Ramos (cell line): ENCODE results near the gene PMP22.
"Not testable (repeated sequence)": the region's sequence is repeated elsewhere in the genome, so short reads cannot be mapped to it uniquely, and the experiment has no call there.

Experiments used
- in situ Hi-C: fragments of 300-500 bp; cut with MboI; formaldehyde crosslinking; loops from one replicate; pipeline ENCODE4 v1.14.3; 2022; ENCODE audit warnings: low sequenced_read_pairs; ENCODE audit not compliant: unreplicated experiment

PMP22 gene

DNA sequence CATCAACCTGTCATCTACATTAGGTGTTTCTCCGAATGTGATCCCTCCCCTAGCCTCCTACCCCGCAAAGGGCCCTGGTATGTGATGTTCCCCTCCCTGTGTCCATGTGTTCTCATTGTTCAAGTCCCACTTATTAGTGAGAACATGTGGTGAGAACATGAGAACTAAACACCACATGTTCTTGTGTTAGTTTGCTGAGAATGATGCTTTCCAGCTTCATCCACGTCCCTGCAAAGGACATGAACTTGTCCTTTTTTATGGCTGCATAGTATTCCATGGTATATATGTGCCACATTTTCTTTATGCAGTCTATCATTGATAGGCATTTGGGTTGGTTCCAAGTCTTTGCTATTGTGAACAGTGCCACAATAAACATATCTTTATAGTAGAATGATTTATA, 43.3 kb downstream of the PMP22 start:
- in situ Hi-C loops: not testable (repeated sequence)

DNA sequence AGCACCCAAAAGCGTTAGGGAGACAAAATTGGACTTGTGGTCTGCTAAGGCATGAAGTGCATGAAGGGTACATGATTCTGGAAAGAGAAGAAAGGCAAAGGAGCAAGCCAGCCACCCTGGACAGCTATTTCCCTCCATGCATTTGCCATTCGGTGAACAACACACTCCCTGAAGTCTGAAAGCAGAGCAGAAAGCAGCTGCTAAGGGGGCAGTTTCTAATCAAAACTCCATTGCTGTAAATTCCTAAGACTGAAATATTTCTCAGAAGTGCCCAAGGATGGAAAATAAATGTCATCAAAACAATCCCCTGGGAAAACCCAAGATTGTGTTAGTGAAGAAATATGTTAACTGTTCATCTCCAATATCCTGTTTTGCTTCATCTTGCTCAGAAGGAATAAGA, 44.3 kb downstream of the PMP22 start:
- in situ Hi-C loops: no loop called here

DNA sequence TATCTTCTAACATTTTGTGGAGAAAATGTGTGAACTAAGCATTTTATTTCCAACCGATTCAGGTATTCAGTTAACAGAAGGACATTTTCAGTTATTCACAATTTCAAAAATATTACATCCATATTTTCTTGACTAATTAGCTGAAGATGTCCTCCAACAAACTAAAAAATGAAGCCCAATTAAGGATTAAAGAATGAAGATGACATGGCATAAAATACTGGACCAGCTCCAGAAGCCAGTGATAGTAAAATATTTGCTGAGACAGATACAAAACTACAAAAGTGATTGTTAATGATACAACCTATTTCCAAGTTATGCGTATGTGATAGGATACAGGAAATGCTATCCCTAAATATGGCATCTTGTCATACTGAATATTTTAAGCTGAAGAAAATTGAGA, 48.6 kb downstream of the PMP22 start:
- in situ Hi-C loops: no loop called here

DNA sequence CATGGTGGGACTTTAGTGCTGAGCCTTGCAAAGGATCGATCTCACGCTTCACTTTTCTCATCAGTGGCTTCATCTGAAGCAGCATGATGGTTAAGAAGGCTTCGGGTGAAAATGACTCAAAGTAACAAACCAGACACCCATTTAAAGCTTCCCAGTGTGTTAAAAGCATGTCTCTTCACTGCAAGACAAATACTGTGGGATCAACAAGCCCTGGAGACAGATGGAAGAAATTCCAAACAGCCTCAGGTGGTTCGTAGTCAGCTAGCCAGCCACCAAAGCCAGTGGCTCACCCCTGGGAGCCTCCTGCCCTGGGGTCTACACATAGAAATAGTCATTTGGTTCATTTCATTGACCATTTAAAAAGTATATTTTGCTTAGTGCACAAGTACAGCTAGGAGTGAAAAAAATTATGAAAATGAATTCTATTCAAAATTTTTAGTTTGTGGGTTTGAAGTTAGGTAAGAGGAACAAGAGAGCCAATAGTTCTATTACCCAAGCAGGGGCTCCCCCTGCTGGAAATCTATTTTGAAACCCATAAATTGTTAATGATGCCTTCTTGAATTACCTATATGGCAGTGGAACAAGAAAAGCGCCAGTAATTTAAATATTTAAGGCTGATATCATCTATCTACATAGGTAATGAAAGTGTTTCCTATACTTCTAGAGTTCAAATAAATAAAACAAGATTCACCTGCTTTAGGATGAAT, 51.6 kb downstream of the PMP22 start:
- in situ Hi-C loops: no loop called here

DNA sequence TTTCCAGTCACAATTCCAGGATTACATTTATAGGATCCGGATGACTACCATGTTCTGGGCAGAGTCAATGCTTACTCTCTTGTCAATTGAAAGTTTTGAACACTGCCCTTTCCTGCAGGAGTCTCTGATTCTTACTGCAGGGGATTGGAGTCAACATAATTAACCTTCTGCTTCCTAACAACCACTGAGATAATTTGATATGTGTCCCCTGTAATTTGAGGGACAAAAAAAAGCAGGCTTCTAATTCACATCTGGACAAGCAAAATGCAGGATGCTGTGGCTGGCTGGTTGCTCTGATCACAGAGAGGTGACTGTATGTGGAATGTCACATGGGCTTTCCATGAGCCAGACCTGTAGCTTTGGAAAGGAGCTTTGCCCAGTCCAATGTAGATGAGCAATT, 54.9 kb downstream of the PMP22 start:
- in situ Hi-C loops: no loop called here

DNA sequence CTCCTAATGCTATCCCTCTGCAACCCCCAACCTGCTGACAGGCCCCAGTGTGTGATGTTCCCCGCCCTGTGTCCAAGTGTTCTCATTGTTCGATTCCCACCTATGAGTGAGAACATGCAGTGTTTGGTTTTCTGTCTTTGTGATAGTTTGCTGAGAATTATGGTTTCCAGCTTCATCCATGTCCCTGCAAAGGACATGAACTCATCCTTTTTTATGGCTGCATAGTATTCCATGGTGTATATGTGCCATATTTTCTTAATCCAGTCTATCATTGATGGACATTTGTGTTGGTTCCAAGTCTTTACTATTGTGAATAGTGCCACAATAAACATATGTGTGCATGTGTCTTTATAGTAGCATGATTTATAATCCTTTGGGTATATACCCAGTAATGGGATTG, 62.1 kb downstream of the PMP22 start:
- in situ Hi-C loops: not testable (repeated sequence)

DNA sequence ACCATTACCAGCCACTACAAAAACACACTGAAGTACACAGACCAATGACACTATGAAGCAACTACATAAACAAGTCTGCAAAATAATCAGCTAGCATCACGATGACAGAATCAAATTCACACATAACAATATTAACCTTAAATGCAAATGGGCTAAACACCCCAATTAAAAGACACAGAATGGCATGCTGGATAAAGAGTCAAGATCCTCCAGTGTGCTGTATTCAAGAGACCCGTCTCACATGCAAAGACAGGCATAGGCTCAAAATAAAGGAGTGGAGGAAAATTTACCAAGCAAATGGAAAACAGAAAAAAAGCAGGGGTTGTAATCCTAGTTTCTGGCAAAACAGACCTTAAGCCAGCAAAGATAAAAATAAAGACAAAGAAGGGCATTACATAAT, 64.6 kb downstream of the PMP22 start:
- in situ Hi-C loops: not testable (repeated sequence)

DNA sequence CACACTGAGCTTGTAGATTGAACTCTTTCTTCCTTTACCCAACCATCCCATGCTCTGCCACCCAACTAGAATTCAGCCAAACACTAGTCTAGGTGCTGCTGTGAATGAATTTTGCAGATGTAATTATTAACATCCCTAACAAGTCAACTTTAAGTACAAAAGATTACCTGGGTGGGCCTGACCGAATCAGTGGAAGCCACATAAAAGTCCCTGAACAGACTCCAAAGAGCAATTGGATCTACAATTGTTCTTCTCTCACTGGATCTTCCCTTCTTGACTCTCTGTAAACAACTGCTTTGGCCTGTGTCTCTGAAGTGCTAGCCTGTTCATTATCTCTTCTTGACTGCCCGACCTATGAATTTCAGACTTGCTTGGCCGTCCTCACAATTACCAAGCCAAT, 67.9 kb downstream of the PMP22 start:
- in situ Hi-C loops: no loop called here

DNA sequence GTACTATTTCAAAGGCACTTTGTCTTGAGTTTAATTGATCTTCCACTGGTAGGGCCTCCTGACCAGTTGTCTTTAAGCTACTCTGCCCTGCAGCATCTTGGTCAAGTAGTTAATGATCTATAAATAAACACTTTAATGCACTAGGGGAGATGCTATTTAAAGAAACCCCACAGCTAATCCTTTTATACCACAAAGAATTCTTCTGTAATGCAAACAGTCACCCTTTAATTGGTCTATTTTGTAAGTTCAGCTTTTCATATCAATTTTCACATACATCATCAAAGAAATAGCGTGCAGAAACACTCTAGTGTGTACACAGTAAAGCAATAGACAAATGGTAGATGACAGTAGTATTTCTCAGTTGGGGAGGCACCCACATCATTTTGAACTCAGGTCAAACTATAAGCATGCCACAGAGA, 70.3 kb downstream of the PMP22 start:
- in situ Hi-C loops: no loop called here

DNA sequence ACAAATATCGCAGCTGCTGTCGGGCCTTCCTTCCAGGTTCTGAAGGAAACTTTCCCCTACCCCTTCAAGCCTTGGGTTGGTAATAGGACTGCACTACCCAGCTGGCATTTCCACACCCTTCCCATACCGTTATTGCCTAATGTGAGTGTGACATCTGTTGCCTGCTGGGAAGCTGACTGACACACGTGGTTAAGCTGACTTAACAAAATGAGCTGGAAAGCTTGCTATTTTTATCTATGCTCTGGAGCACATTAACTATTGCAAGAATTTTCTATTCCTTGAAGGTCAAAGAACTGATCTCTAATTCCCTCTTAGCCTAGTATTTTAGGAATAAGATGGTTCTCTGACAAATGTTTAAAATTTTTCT, 79.5 kb downstream of the PMP22 start:
- in situ Hi-C loops: no loop called here

DNA sequence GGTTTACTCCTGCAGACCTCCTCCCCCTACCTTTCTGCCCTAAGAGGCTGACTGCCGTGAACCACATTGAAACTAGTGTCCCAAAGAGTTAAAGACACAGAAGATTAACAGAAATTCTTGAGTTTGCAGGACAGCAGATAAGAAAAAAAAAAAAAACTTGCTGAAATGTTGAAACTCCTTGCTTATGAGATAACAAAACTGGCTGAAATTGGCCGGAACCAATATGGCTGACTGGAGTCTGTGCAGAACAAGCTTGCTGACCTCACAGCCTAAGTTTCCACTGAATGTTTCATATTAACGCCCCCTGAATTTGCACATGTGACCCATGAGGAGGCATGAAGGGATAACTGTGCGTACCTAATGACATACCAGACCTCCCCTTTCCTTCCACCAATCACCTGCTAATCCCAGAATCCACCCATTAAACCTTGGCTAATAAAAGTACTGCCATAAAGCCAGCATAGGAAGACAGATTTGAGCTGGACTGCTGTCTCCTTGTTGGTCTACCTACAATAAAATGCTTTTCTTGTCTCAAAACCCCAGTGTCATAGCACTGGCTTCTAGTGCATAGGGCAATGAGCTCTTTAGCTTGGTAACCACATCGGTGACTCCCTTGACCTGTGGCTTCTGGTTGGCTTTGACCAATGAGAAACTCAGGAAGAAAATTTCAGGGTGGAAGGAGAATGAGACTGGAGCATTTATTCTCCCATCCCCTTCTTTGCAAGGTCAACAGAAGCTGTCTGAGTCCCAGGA, 80.1 kb downstream of the PMP22 start:
- in situ Hi-C loops: no loop called here

DNA sequence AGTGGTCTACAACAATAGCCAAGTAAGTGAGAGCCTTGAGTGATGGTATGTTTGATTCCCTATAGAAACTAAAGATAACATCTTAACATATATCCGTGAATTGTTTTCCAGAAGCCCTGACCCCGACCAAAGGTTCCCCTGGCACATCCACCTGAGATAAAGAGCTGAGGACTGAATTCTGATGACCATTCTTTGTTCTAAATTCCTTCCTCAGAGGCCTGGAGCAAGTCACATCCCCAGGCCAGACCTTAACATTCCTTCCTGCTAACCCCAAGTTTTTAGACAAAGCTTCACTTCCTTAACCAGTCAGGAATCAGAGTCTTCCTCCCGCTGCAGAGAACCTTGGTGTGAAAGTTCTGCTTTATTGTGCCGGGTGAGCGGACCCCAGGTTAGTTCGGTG, 83.3 kb downstream of the PMP22 start:
- in situ Hi-C loops: no loop called here

DNA sequence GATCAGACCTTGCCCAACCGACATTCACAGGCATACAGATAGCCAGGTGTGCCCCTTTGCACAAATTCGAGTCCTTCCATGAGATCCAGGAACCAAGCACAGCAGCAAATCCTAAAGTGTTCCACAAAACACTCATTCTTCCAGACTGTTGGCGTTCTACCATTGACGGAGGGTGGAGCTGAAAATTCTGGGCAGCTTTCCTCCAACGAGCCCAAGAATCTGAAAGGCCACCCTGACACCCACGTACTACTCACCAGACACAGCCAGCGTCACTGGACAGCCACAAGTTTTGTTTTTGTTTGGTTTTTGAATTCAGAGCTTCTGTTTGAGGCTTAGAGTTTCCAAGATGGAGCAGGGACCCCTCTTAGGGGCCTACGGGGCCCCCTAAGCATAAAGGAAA, 83.8 kb downstream of the PMP22 start:
- in situ Hi-C loops: no loop called here

DNA sequence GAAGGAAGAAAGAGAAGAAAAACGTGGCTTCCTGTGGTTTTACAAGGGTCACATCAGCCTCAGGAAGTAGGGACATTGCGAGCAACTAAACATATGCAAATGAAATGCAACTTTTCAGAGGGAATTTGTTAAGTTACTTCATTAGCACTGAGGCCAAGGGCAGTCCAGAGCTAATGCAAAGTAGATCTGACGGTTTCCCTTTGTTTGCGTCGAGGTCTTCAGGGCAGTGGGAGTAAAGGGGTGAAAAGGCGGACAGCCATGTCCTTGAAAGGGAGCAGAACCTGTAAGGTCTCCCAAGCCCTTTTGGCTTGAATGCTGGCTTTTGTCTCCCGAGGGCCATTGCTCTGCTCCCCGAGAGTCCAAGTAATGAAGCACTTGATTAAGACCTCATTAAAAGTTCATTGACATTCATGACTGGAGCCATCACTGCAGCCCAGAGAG, 85.0 kb downstream of the PMP22 start:
- in situ Hi-C loops: no loop called here
